HUES48 (cell line): ENCODE results near the gene KIAA1549.

Source experiments
- H3K27ac ChIP-seq: one replicate; pipeline ENCODE4 v1.7.0; 2013; ENCODE audit warnings: low read depth, low read length, inconsistent platforms
- H3K27me3 ChIP-seq: 2 replicates; pipeline ENCODE4 v1.6.1; 2013; ENCODE audit warnings: mild to moderate bottlenecking, low read length; ENCODE audit not compliant: control insufficient read depth, insufficient read depth
- H3K36me3 ChIP-seq: 2 replicates; pipeline ENCODE4 v1.6.1; 2013; ENCODE audit warnings: low read length; ENCODE audit not compliant: control insufficient read depth, insufficient read depth
- H3K4me1 ChIP-seq: 2 replicates; pipeline ENCODE4 v1.6.1; 2013; ENCODE audit warnings: mild to moderate bottlenecking, low read length; ENCODE audit not compliant: control insufficient read depth, insufficient read depth
- H3K4me3 ChIP-seq: 2 replicates; pipeline ENCODE4 v1.5.1; 2013; ENCODE audit warnings: mild to moderate bottlenecking, low read depth, low read length
- H3K9ac ChIP-seq: 2 replicates; pipeline ENCODE4 v1.6.1; 2013; ENCODE audit warnings: mild to moderate bottlenecking, low read depth, low read length, moderate library complexity
- H3K9me3 ChIP-seq: 2 replicates; pipeline ENCODE4 v1.6.1; 2013; ENCODE audit warnings: low read length; ENCODE audit not compliant: control insufficient read depth, insufficient read depth

KIAA1549 gene

DNA sequence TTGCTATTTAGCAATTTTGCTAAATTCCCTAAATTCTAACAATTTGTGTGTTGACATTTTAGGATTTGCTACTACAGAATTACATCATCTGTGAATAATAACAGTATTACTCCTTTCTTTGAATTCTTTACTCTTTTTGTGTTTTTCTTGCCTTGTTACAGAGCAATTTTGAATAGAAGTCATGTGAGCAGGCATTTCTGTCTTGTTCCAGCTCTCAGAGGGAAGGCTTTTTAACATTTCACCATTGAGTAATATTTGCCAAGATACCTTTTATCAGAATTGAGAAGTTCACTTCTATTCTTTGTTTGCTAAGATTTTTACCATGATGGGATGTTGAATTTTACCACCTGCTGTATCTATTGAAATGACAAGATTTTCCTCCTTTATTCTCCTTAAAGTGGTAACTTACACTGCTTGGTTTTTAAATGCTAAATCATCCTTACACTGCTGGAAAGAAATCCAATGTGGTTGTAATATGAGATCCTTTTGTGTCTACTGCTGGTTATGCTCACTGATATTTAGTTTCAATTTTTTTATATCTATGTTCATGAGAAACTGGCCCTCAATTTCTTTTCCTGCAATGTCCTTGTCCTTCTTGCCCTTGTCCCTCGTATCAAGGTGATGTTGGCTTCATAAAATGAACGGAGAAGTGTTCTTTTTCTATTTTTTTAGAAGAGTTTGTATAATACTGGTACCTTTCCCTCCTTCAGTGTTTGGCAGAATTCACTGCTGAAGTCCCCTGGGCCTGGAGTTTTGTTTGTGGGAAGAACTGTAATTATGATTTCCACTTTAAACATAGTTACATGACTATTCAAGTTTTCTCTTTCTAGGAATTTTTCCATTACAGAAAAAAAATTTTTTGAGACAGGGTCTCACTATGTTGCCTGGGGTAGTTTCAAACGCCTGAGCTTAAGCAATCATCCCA, 132.9 kb downstream of the KIAA1549 start:
- H3K9me3 ChIP-seq = no peaks in the 10 kb centered on the region
- H3K36me3 ChIP-seq = peaks cover 27% of the 10 kb centered on the region
- no peaks in the 10 kb centered on the region for H3K27me3 ChIP-seq
- H3K4me3 ChIP-seq = no peak overlapping the region
- no peak overlapping the region for H3K9ac ChIP-seq
- no peak overlapping the region for H3K27ac ChIP-seq
- H3K4me1 ChIP-seq = peaks cover 15% of the 10 kb centered on the region

DNA sequence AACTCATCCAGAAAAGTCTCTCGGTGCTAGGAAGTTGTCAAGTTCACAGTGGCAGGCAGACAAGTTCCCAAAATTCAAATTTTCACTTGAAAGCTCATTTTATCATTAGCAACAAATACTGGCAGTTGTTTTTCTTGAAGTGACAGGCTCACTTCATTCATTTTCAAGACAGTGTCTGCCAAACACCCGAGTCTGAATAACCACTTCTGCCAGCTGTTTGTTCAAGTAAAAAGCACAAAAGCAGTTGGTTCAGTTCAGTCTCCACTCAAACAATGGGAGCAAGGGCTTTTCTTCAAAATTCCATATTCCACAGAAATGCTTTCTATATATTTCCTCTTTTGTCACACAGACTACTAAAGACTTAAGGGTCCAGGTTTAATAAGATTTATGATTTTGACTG, 135.5 kb downstream of the KIAA1549 start:
- Histone ChIP-seq H3K9me3 (no peaks in the 10 kb centered on the region), H3K9ac (no peak overlapping the region), H3K4me1 (peaks cover 10% of the 10 kb centered on the region; the same call in 1 of the 2 replicates), H3K4me3 (no peak overlapping the region), H3K27ac (no peak overlapping the region), H3K36me3 (peaks cover 19% of the 10 kb centered on the region), H3K27me3 (no peaks in the 10 kb centered on the region)

DNA sequence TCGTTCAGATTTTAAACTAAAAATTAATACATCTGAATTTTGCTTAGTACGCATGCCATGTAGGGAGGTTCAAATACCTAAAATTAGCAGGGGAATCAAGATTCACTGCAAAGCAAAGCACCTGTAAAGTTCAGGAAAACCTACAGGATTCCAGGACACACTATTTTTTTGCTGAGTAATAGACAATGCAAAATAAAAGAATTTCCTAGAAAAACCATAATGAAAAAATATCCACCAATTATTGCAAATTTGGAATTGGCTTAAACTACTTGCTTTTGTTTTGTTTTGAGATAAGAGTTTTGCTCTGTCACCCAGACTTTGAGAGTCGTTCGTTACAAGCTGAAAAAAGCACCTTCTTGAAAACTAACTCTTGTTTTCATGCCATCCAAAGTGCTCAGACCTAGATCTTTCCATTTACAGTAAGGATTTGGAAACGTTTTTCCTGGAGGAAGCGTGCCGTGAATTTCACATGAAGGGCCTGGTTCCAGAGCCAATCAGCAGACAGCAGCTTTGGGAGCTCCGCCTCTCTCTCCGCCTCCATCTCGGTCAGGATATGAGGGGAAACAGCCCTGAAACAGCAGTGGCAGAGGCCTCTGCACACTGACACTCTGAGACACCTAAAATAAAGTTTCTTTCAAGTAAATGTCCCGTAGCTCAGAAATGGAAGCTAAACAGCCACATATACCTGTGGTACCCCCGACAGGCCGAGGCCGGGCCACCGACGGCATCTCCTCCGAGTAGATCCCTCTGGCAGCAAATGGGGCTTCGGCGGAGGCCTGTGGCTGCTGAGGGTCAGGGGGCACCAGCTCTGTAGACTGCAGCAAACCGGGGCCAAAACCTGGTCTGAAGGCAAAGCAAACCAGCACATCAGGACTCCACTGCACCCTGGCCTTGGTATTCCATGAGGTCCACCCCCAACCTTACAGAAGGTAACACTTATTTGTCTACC, 137.3 kb downstream of the KIAA1549 start:
- no peak overlapping the region for H3K4me3 ChIP-seq
- H3K27ac ChIP-seq = no peak overlapping the region
- no peaks in the 10 kb centered on the region for H3K9me3 ChIP-seq
- 0 out of 2 replicates have a peak, but pooled peaks cover 7% of the 10 kb centered on the region for H3K36me3 ChIP-seq
- H3K4me1 ChIP-seq = peaks cover 10% of the 10 kb centered on the region; the same call in 1 of the 2 replicates
- H3K27me3 ChIP-seq = no peaks in the 10 kb centered on the region
- H3K9ac ChIP-seq = no peak overlapping the region

DNA sequence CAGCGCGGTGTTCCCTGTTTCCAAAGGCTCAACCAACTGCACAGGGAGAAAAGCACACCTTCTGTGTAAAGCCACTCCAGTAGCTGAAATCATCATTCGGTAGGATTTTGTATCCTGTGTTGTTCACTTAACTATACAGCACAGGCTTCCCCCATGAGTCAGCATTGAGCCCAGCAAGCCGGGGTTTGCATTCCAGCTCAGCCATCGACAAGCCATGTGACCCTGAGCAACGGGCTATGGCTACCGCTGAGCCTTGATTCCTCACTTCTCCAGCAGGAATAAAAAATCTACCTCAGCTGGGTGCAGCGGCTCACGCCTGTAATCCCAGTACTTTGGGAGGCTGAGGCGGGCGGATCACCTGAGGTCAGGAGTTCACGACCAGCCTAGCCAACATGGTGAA, 139.1 kb downstream of the KIAA1549 start:
- H3K9ac ChIP-seq = 0 out of 2 replicates have a peak overlapping the region, but pooled peaks have one; percentile 26
- no peaks in the 10 kb centered on the region for H3K27me3 ChIP-seq
- no peak overlapping the region for H3K4me3 ChIP-seq
- H3K4me1 ChIP-seq = 0 out of 2 replicates have a peak, but pooled peaks cover 5% of the 10 kb centered on the region
- peak overlapping the region; percentile 36 for H3K27ac ChIP-seq
- H3K36me3 ChIP-seq = peaks cover 20% of the 10 kb centered on the region
- no peaks in the 10 kb centered on the region for H3K9me3 ChIP-seq

DNA sequence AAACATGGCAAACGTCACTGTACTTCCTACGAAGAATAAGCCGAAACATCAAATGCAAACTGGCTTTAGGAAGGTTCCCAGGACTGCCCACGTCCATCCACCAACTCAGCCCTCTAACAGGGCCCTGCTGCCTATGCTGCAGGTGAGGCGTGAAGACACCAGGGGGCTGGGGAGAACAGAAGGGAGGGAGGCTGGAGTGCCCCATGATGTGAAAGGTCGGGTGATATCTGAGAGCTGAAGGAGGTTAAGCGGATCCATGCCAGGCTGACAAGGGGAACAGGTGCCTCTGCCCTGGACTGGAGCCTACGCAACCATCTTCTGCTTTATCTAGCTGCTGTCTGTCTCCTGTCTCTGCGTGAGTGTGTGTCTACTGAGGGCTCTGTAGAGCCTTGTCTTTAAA, 143.0 kb downstream of the KIAA1549 start:
- 0 out of 2 replicates have a peak, but pooled peaks cover 5% of the 10 kb centered on the region for H3K4me1 ChIP-seq
- H3K9ac ChIP-seq = no peak overlapping the region
- H3K27ac ChIP-seq = no peak overlapping the region
- H3K27me3 ChIP-seq = no peaks in the 10 kb centered on the region
- no peak overlapping the region for H3K4me3 ChIP-seq
- H3K9me3 ChIP-seq = no peaks in the 10 kb centered on the region
- H3K36me3 ChIP-seq = peaks cover 31% of the 10 kb centered on the region

DNA sequence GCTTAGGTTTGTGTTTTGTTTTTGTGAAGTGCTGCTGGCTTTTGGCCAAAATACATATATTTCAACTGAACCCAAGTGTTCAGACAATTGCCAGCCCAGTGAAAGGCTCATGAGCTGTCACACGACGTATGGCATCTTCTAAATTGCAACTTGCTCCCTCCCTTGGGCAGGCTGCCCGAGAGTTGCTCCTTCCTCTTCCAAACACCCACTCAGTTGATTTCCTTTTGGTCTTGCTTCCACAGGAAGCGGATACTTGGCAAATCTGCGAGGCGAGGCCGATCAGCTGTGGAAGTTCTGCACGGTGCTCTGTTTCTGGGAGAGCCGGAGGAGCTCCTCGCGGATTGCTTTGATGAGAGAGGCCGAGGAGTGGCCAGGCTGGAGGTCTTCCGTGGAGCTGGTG, 143.6 kb downstream of the KIAA1549 start:
- Histone ChIP-seq H3K9ac (no peak overlapping the region), H3K36me3 (peaks cover 31% of the 10 kb centered on the region), H3K4me3 (no peak overlapping the region)

DNA sequence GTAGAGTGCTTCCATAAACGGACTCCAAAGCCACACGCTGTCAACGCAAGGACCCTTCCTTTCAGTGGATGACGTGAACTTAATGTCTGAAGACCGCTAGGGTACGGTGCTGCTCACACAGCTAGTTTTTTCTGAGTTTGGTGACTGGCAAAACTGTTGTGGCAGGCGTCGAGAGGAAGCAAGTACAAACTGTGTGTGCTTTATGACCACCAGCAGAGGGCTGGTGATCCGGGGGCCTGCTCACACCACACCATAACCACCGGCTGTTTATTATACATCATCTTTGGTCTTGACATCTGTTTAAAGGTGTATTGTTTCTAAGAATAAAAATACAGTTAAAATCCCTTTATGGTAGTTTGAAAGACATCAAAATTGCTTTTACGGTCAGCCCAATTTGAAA, 146.1 kb downstream of the KIAA1549 start:
- Histone ChIP-seq H3K36me3 (peaks cover 27% of the 10 kb centered on the region), H3K27ac (no peak overlapping the region), H3K27me3 (no peaks in the 10 kb centered on the region), H3K9me3 (no peaks in the 10 kb centered on the region), H3K4me3 (no peak overlapping the region), H3K4me1 (no peaks in the 10 kb centered on the region), H3K9ac (no peak overlapping the region)

More for the DNA sequence above, 143.6 kb downstream of the KIAA1549 start:
- no peak overlapping the region for H3K27ac ChIP-seq
- H3K4me1 ChIP-seq = 0 out of 2 replicates have a peak, but pooled peaks cover 5% of the 10 kb centered on the region
- no peaks in the 10 kb centered on the region for H3K27me3 ChIP-seq
- H3K9me3 ChIP-seq = no peaks in the 10 kb centered on the region

DNA sequence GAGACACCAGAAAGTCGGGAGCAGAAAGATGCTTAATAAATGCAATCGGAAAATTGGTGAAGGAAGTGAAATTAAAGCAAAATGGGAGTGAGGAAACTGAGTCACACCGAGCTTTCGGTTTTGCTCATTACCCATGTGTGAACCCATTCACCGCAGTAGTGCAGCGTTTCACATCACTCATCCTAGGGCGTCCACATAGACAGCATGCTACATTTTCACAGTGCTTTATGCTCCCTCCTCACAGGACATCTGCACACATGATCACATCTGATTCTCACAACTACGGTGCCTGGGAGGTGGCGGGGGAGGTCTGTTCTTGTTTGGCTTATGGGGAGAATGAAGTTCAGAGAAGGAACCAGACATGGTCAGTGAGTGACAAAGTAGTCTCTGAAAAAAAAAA, 146.6 kb downstream of the KIAA1549 start:
- Histone ChIP-seq H3K27me3 (no peaks in the 10 kb centered on the region), H3K9ac (no peak overlapping the region), H3K36me3 (peaks cover 27% of the 10 kb centered on the region), H3K4me1 (no peaks in the 10 kb centered on the region), H3K9me3 (no peaks in the 10 kb centered on the region), H3K4me3 (no peak overlapping the region), H3K27ac (no peak overlapping the region)

DNA sequence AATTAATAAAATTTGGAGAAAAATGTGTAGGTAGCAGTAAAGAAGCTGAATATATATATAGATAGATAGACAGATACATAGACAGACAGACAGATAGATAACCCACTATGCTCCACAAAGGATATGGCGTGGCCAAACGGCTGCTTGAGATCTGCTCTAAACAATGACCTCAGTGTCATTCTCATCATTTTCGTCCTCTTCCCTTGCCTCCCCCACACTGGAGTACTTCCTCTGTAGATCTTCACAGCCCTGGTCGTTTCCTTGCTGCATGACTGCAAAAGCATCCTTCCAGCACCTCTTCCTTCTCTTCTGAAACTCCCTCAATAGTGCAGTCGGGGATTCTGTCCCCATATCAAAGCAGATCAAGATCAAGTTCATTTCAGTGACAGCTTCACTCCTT, 147.6 kb downstream of the KIAA1549 start:
- H3K9ac ChIP-seq = no peak overlapping the region
- no peaks in the 10 kb centered on the region for H3K9me3 ChIP-seq
- H3K27me3 ChIP-seq = no peaks in the 10 kb centered on the region
- H3K4me1 ChIP-seq = no peaks in the 10 kb centered on the region
- H3K36me3 ChIP-seq = peaks cover 27% of the 10 kb centered on the region
- H3K27ac ChIP-seq = no peak overlapping the region
- no peak overlapping the region for H3K4me3 ChIP-seq

DNA sequence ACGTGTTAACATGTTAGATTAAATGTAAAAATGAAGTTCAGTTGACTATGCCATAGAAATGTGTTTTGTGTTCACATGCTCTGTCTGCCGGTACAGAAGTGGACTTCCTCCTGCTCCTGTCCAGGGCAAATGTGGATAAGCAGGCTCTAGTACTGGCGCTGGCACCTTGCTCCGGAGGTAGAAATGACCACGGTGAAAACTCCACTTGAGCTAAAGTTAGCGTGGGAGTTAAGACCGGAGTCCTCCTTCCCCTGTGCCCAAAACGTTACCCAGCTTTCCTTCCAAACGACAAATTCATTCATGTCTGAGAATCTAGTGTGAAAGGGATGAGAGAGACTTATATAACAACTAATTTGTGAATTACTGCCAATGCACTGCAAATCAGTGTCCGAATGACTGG, 148.2 kb downstream of the KIAA1549 start:
- Histone ChIP-seq H3K4me1 (no peaks in the 10 kb centered on the region), H3K36me3 (peaks cover 22% of the 10 kb centered on the region), H3K9me3 (no peaks in the 10 kb centered on the region), H3K27ac (no peak overlapping the region), H3K9ac (no peak overlapping the region), H3K27me3 (no peaks in the 10 kb centered on the region), H3K4me3 (no peak overlapping the region)
